ENCODE measurements around the gene ADAMTS20. TPM values are rescaled to one million over a fixed set of nuclear protein-coding genes. Genes with fewer than 3 reads are reported as not detected.

ADAMTS20 gene
- total RNA-seq, 1 donor from 2014 or later: 2.1 TPM

DNA sequence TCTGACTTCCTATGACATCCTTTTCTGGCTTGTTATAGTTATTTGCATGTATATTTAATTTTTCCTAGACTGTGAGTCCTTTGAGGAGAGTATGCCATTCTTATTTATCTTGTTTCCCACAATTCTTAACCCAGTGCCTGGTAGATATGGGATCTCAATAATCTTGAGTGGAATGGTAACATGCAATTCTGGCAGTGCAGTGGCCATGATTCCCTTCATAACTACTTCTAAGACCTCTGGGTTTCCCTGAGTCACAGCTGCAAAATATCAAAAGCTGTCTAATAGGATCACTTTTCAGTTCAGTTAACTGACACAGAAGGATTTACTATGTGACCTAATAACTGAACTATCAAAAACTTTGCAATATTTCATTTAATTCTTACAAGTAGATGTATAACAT lies 135.0 kb downstream of the ADAMTS20 start:
- Mint-ChIP-seq H3K36me3 (no peaks in the 10 kb centered on the region), H3K27ac (no peak overlapping the region), H3K9me3 (peaks cover 19% of the 10 kb centered on the region), H3K4me3 (no peak overlapping the region), H3K4me1 (no peaks in the 10 kb centered on the region), H3K27me3 (ENCODE audit: low read depth) (no peaks in the 10 kb centered on the region)
- DNase-seq (ENCODE audit: low spot score in 2 of 2, unreplicated experiment in 2 of 2): no peak
- TF ChIP-seq, protein P1, sequence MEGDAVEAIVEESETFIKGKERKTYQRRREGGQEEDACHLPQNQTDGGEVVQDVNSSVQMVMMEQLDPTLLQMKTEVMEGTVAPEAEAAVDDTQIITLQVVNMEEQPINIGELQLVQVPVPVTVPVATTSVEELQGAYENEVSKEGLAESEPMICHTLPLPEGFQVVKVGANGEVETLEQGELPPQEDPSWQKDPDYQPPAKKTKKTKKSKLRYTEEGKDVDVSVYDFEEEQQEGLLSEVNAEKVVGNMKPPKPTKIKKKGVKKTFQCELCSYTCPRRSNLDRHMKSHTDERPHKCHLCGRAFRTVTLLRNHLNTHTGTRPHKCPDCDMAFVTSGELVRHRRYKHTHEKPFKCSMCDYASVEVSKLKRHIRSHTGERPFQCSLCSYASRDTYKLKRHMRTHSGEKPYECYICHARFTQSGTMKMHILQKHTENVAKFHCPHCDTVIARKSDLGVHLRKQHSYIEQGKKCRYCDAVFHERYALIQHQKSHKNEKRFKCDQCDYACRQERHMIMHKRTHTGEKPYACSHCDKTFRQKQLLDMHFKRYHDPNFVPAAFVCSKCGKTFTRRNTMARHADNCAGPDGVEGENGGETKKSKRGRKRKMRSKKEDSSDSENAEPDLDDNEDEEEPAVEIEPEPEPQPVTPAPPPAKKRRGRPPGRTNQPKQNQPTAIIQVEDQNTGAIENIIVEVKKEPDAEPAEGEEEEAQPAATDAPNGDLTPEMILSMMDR (IDR thresholded peaks at IDR 0.05; ENCODE audit: unreplicated experiment): no peak

DNA sequence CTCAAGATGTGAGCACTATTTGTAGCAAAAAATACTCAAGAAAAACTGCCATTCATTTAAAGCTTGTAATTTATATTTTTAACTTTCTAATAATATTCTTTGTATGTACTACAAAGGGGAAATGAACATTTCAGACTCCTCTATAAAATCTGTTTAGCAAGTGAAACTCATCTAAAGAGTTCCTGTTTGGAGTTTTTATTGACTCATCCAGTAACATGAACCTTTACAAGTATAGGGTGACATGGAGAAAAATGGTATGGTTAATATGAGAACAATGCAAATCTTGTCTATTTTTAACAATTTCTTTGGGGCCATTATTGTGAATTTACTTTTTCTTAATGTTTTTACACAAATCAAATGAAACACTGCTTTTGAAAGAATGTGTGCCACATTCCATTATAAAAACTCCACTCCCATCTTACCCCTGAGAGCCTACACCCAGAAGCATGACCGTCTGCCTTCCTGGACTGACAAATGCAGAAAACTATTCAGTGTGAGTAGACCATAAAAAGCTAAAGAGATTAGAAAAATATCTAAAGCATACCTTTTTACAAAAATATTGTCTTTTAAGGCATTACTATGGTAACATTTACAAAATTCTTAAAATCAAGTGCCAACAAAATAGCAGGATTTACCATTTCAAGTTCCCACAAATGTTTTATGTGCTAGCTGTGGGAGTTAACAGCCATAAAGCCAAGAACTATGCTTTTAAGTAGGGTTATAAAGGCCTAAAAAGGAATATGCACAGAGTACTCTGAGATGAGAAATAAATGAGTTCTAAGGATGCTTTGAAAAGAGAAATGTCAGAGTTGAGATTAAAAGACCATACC lies 144.0 kb downstream of the ADAMTS20 start:
- Mint-ChIP-seq H3K36me3 (no peaks in the 10 kb centered on the region), H3K27me3 (ENCODE audit: low read depth) (no peaks in the 10 kb centered on the region), H3K9me3 (no peaks in the 10 kb centered on the region), H3K4me1 (peaks cover 42% of the 10 kb centered on the region), H3K27ac (peak overlapping the region; percentile 87), H3K4me3 (no peak overlapping the region)
- TF ChIP-seq, protein P1 (IDR thresholded peaks at IDR 0.05; ENCODE audit: unreplicated experiment): no peak
- DNase-seq (ENCODE audit: low spot score in 2 of 2, unreplicated experiment in 2 of 2): no peak

DNA sequence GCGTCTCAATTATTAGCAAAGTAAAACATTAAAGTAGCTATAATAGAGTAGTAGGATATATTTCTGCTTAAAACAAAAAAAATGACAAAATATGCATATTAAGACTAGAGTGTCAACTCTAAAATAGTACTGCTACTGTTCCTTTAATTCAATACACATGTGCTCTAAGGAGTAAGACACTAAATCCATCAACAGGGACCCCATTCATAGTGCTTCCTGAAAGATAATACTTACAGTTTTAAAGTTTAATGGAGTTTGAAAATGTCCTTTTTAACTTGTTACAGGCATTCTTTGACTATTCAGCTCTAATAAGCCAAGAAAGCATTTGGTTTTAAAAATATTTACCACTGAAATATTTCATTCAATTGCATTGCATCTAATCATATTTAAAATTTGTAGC lies 145.2 kb downstream of the ADAMTS20 start:
- TF ChIP-seq, protein P1 (IDR thresholded peaks at IDR 0.05; ENCODE audit: unreplicated experiment): no peak
- no peaks in the 10 kb centered on the region for H3K36me3 Mint-ChIP-seq
- peak overlapping the region; percentile 73 for H3K27ac Mint-ChIP-seq
- no peak overlapping the region for H3K4me3 Mint-ChIP-seq
- no peak for DNase-seq (ENCODE audit: low spot score in 2 of 2, unreplicated experiment in 2 of 2)
- peaks cover 48% of the 10 kb centered on the region for H3K4me1 Mint-ChIP-seq
- H3K27me3 Mint-ChIP-seq (ENCODE audit: low read depth): no peaks in the 10 kb centered on the region
- no peaks in the 10 kb centered on the region for H3K9me3 Mint-ChIP-seq

DNA sequence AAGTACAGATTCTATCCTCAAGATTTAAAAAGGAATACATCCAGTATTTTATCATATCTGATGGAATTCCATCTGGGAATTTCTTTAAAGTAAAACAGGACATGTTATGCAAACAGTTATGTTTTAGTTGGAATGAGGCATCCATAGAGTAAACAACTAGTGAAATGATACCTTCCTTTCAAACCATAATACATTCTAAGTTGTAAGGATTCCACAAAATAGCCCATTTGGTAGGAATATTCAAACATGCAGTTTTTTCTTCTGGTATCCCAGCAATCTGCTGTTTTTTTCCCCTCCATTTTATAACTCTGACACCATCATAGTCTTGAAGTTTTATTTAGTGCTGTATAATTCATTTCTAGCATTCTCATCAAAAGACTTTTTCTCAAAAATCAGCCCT lies 149.6 kb downstream of the ADAMTS20 start:
- TF ChIP-seq, protein P1 (IDR thresholded peaks at IDR 0.05; ENCODE audit: unreplicated experiment): no peak
- H3K4me1 Mint-ChIP-seq: peaks cover 27% of the 10 kb centered on the region
- H3K27me3 Mint-ChIP-seq (ENCODE audit: low read depth): no peaks in the 10 kb centered on the region
- H3K9me3 Mint-ChIP-seq: no peaks in the 10 kb centered on the region
- H3K36me3 Mint-ChIP-seq: no peaks in the 10 kb centered on the region
- peak overlapping the region; percentile 14 for H3K27ac Mint-ChIP-seq
- H3K4me3 Mint-ChIP-seq: no peak overlapping the region
- no peak for DNase-seq (ENCODE audit: low spot score in 2 of 2, unreplicated experiment in 2 of 2)

DNA sequence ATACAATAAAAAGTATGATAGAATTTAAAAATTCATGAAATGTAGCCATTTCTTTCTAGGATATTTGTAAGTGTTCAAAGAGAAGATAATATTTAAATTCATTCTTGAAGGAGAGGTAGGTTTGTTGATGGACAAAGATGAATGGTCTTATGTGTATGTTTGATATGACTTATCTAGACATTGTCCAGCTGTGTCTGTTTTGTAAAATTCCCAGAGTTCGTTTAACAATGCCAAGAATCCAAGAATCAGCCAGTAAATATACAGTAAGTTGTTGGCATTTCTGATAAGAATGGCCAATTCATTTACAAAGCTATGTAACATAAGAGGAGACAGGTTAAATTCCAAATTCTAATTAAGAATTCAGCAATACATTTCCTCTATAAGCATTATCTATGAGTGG lies 150.9 kb downstream of the ADAMTS20 start:
- H3K4me1 Mint-ChIP-seq: peaks cover 20% of the 10 kb centered on the region
- no peak overlapping the region for H3K4me3 Mint-ChIP-seq
- no peaks in the 10 kb centered on the region for H3K9me3 Mint-ChIP-seq
- no peaks in the 10 kb centered on the region for H3K27me3 Mint-ChIP-seq (ENCODE audit: low read depth)
- no peaks in the 10 kb centered on the region for H3K36me3 Mint-ChIP-seq
- no peak overlapping the region for H3K27ac Mint-ChIP-seq
- no peak for DNase-seq (ENCODE audit: low spot score in 2 of 2, unreplicated experiment in 2 of 2)
- TF ChIP-seq, protein P1 (IDR thresholded peaks at IDR 0.05; ENCODE audit: unreplicated experiment): no peak
